Peyer's patch (tissue), 4 donors: ENCODE data around the gene PRKCA. TPM values are rescaled to one million over a fixed set of nuclear protein-coding genes. Genes with fewer than 3 reads are reported as not detected.

Experiments used
- DNase-seq, 3 donors: peaks; one replicate each; pipeline ENCODE4 v3.0.0-alpha.2; 2017 to 2019
- H3K27ac ChIP-seq, 4 donors: fragments of 200-600 bp; sonication (generic); one replicate each; pipeline ENCODE4 v1.5.1; 2016 to 2019
- H3K27me3 ChIP-seq, 2 donors: fragments of 200-600 bp; sonication (generic); one replicate each; pipeline ENCODE4 v1.5.1; 2019
- H3K36me3 ChIP-seq, 3 donors: fragments of 200-600 bp; sonication (generic); one replicate each; pipeline ENCODE4 v1.5.1; 2016 to 2019
- H3K4me1 ChIP-seq, 4 donors: fragments of 200-600 bp; sonication (generic); one replicate each; pipeline ENCODE4 v1.5.1; 2016 to 2019
- H3K4me3 ChIP-seq, 4 donors: fragments of 200-600 bp; sonication (generic); 1 replicate in 3 of 4; 2 replicates in 1 of 4; pipeline ENCODE4 v1.5.1; 2016 to 2019; ENCODE audit warnings: mild to moderate bottlenecking in 1 of 4
- H3K9me3 ChIP-seq, 4 donors: fragments of 200-600 bp; sonication (generic); one replicate each; pipeline ENCODE4 v1.5.1; 2016 to 2019; ENCODE audit warnings: mild to moderate bottlenecking in 1 of 4
- POLR2A ChIP-seq, 2 donors: fragments of 450-650 bp; IDR thresholded peaks; one replicate each; pipeline ENCODE4 v1.5.1; 2017; ENCODE audit warnings: antibody characterized with exemption in 2 of 2, mild to moderate bottlenecking in 2 of 2, moderate library complexity in 2 of 2
- total RNA-seq, 4 donors: library from RNA; depleted of rRNA; stranded (reverse); fragments of >200 nt; gene quantifications; one replicate each; pipeline ENCODE4 v1.1.0, GENCODE V29; 2016
- TF ChIP-seq, protein P1 (sequence below), 6 experiments: fragments of 450-650 bp in 4 of 6; fragments of 200-600 bp in 2 of 6; sonication (generic) in 1 of 6; IDR thresholded peaks; one replicate each; pipeline ENCODE4 v1.5.1; 2017 to 2019; ENCODE audit warnings: antibody characterized with exemption in 6 of 6, mild to moderate bottlenecking in 3 of 6, moderate library complexity in 1 of 6

Gene PRKCA
- total RNA-seq, 4 donors from 2014 or later = 32.2 to 47.0 (median 43.5) TPM

DNA sequence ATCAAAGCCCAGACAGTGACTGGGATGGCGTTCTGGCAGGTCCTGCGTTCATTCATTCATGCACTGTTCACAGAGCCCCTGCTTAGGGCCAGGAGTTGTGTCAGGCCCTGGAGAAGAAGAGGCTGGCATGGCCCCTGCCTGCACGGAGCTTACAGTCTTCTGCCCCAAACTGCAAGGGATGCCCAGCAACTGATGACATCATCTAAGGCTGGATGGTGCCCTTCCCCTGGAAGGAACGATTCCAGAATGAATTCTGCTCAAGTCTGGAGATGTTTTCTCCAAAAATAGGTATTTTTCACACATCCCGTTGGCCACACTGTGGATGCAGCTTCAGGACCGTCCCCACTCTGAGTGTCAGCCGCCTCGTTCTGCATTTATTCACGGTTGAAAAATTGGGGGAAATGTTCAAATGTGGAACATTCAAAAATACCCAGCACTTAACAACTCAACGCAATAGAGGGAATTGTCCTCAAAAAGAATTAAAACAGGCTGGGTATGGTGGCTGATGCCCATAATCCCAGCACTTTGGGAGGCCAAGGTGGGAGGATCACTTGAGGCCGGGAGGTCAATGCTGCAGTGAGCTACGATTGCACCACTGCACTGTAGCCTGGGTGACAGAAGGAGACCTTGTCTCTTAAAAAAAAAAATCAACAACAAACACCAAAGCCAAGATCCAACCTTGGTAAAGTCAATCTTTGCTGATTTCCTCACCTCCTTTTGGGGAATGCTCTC, 508.7 kb downstream of the PRKCA start:
- H3K27ac ChIP-seq = no peak overlapping the region
- no peaks in the 10 kb centered on the region for H3K36me3 ChIP-seq
- H3K27me3 ChIP-seq = no peaks in the 10 kb centered on the region
- no peaks in the 10 kb centered on the region for H3K4me1 ChIP-seq
- TF ChIP-seq, protein P1, sequence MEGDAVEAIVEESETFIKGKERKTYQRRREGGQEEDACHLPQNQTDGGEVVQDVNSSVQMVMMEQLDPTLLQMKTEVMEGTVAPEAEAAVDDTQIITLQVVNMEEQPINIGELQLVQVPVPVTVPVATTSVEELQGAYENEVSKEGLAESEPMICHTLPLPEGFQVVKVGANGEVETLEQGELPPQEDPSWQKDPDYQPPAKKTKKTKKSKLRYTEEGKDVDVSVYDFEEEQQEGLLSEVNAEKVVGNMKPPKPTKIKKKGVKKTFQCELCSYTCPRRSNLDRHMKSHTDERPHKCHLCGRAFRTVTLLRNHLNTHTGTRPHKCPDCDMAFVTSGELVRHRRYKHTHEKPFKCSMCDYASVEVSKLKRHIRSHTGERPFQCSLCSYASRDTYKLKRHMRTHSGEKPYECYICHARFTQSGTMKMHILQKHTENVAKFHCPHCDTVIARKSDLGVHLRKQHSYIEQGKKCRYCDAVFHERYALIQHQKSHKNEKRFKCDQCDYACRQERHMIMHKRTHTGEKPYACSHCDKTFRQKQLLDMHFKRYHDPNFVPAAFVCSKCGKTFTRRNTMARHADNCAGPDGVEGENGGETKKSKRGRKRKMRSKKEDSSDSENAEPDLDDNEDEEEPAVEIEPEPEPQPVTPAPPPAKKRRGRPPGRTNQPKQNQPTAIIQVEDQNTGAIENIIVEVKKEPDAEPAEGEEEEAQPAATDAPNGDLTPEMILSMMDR (IDR thresholded peaks at IDR 0.05) = no peak
- no peak overlapping the region for H3K4me3 ChIP-seq
- H3K9me3 ChIP-seq = no peaks in the 10 kb centered on the region
- DNase-seq = no peak

DNA sequence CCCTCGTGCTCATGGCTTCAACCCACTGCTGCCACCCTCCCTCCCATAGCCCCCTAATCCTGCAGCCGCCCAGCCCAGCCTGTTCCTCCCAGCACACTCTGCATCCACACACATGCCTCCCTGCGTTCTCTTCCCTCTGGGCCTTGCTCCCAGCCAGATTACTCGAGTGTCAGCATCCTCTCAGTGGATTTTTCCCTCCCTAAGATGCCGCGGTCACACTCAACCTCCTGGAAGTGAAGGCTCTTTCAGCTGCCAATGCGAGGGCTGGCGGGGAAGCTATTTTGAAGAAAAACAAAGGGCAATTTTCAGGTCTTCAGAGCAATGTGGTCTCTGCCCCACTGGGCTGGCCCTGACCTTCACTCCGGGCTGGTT, 509.3 kb downstream of the PRKCA start:
- no peak overlapping the region for H3K4me3 ChIP-seq
- TF ChIP-seq POLR2A (IDR thresholded peaks at IDR 0.05) = no peak
- TF ChIP-seq, protein P1 (IDR thresholded peaks at IDR 0.05) = no peak
- H3K27ac ChIP-seq = no peak overlapping the region
- no peaks in the 10 kb centered on the region for H3K4me1 ChIP-seq
- H3K36me3 ChIP-seq = no peaks in the 10 kb centered on the region
- H3K9me3 ChIP-seq = no peaks in the 10 kb centered on the region
- no peaks in the 10 kb centered on the region for H3K27me3 ChIP-seq
- no peak for DNase-seq

DNA sequence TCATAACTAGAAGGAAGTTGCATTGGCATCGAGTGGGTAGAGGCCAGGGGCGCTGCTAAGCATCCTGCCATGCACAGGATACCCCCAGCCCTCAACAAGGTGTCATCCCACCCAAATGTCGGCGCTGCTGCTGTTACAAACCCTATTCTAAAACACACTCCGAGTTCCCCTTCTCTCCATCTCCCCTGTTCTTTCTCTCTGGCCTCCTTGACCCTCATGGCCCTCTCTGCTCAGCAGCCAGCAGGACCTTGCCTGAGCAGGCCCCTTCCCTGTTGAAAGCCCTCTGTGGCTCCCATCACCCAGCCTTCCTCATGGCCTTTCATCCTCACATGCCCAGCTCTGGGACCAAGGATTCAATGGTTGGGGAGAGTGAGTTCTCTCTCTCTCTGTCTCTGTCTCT, 510.2 kb downstream of the PRKCA start:
- no peak overlapping the region for H3K4me3 ChIP-seq
- H3K4me1 ChIP-seq = no peaks in the 10 kb centered on the region
- no peak overlapping the region for H3K27ac ChIP-seq
- H3K27me3 ChIP-seq = no peaks in the 10 kb centered on the region
- no peaks in the 10 kb centered on the region for H3K36me3 ChIP-seq
- H3K9me3 ChIP-seq = no peaks in the 10 kb centered on the region
- TF ChIP-seq POLR2A (IDR thresholded peaks at IDR 0.05) = no peak
- TF ChIP-seq, protein P1 (IDR thresholded peaks at IDR 0.05) = no peak
- no peak for DNase-seq

DNA sequence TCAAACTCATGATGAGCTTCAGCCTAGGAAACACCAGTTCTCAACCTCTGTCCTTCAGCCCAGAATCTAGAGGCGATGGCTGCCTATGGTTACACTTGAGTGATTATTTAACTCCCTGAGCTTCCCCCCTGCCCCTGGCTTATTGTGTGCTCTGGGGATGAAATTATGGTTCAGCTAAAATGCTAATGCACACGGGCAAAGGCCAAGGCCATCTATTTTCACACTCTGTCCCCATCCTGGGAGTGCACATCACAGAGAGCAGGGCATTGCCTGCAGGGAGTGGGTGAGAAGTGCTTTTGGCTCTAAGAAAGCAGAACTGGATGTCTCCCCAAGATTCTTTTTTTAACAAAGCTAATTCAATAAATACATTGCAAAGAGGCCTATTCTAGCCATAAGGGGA, 510.9 kb downstream of the PRKCA start:
- H3K36me3 ChIP-seq = no peaks in the 10 kb centered on the region
- H3K27ac ChIP-seq = no peak overlapping the region
- no peak overlapping the region for H3K4me3 ChIP-seq
- no peaks in the 10 kb centered on the region for H3K4me1 ChIP-seq
- no peak for DNase-seq
- no peaks in the 10 kb centered on the region for H3K27me3 ChIP-seq
- TF ChIP-seq, protein P1 (IDR thresholded peaks at IDR 0.05) = no peak
- no peak for TF ChIP-seq POLR2A (IDR thresholded peaks at IDR 0.05)
- no peaks in the 10 kb centered on the region for H3K9me3 ChIP-seq

DNA sequence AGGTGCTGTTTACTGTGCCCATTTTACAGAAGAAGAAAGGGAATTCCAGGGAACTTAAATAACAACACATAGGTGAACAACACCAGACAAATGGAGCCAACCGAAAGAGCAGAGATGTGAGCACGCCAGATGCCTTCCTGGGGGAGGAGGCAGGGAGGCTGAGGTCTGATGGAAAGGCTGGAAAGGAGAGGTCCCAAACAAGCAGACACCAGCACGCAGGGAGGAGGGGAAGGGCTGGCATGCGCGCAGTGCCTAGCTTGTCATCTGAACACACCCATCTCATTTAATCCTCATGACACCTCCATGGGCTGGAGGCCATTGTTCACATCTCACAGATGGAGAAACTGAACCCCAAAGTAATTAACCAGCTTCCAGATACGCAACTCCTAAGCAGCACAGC, 511.6 kb downstream of the PRKCA start:
- TF ChIP-seq, protein P1 (IDR thresholded peaks at IDR 0.05) = no peak
- no peak for TF ChIP-seq POLR2A (IDR thresholded peaks at IDR 0.05)
- DNase-seq = no peak
- Histone ChIP-seq H3K27me3 (no peaks in the 10 kb centered on the region), H3K36me3 (no peaks in the 10 kb centered on the region), H3K27ac (no peak overlapping the region), H3K4me1 (no peaks in the 10 kb centered on the region), H3K4me3 (no peak overlapping the region), H3K9me3 (no peaks in the 10 kb centered on the region)

DNA sequence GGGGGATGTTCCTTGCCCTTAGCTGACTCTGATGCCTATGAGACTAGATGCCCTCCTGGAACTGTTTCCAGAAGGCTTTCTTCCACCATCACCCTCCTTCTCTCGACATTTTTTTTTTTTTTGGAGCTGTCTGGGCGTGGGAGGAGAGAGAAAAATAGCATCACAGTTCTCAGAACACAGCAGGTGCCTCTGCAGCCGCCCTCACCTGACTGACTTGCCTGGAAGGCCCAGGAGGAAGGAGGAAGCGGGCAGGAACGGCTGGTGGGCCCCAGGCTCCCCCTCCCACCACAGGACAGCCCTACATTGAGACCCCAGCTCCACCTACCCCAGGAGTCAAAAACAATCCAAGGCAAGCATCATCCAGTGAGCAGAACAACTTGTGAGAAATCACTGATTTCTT, 512.2 kb downstream of the PRKCA start:
- TF ChIP-seq, protein P1 (IDR thresholded peaks at IDR 0.05) = no peak
- TF ChIP-seq POLR2A (IDR thresholded peaks at IDR 0.05) = no peak
- H3K4me3 ChIP-seq = no peak overlapping the region
- H3K4me1 ChIP-seq = no peaks in the 10 kb centered on the region
- H3K36me3 ChIP-seq = no peaks in the 10 kb centered on the region
- H3K9me3 ChIP-seq = no peaks in the 10 kb centered on the region
- no peaks in the 10 kb centered on the region for H3K27me3 ChIP-seq
- DNase-seq = no peak
- no peak overlapping the region for H3K27ac ChIP-seq
